GM18909 (cell line): ENCODE measurements around the gene SPATA6.
"Not testable (repeated sequence)": the region's sequence is repeated elsewhere in the genome, so short reads cannot be mapped to it uniquely, and the experiment has no call there.

ENCODE experiments used
- ATAC-seq: cut with Tn5 transposase; IDR thresholded peaks from one replicate; pipeline ENCODE4 v1.9.1; 2021; ENCODE audit warnings: mild to moderate bottlenecking; ENCODE audit not compliant: unreplicated experiment, poor library complexity

Gene SPATA6

DNA sequence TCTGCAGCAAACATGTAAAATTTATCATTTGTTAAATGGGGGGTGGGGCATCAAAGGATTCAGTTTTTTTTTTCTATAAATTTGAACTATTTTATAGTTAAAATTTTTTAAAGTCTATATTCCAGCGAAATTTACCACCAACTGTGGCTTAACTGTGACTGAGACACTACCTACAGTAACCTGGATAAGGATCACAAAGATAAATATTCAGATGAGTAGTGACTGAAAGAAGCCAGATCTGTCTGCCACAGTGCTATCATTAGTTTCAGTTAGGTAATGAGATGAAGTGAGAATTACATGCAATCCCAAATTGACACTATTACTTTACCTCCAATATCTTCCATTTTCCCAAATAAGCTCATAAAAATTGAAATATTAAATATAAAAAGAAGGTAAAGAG lies 5.4 kb downstream of the SPATA6 start:
- no peak for ATAC-seq

DNA sequence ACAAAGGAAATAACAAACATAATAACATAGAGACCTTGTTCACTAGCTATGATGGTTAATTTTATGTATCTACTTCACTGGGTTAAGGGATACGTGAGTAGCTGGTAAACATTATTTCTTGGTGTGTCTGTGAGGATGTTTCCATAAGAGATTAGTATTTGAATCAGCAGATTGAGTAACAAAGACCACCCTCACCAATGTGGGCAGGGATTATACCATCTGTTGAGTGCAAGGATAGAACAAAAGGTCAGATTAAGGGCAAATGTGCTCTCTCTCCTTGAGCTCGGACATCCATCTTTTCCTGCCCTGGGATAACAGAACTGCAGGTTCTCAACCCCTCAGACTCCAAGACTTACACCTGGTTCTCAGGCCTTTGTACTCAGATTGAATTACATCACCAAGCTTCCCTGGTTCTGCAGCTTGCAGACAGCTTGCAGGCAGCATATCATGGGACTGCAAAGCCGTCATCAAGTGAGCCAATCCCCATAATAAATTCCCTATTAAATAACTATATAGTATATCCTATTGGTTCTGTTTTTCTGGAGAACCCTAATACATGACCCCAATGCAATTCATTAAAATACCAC lies 9.2 kb downstream of the SPATA6 start:
- no peak for ATAC-seq

DNA sequence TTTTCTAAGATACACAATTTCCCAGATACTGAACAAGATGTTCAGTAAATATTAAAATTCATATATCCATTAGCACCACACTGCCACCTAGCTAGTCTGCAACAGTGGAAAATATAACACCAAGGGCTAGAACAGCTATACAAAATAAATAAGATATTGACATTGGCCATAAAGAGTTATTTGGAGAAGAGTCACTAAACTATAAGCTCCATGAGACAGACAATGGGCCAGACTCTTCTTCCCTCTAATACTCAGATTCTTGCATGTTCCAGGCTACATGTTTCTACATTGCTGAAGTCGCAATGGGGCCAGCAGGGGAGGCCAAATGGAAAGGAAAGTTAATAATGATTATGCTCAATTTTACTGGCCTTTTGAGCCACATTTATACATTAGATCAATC lies 21.5 kb downstream of the SPATA6 start:
- ATAC-seq = no peak

DNA sequence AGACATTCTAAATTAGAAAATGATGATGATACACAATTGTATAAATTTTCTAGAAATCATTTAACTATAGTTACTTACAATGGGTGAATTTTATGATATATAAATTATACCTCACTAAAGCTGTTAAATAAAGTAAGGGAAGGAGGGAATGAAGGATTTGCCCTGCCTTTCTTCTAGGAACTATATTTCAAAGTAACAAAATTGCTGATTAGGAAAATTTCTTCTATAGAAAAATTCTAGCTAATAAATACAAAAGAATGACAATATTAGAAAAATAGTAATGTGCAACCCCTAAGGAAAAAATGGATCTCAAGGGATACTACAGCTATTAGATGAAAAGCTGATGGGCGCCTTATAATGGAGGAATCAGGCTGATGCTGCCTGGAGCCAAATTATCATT lies 23.1 kb downstream of the SPATA6 start:
- ATAC-seq = no peak

DNA sequence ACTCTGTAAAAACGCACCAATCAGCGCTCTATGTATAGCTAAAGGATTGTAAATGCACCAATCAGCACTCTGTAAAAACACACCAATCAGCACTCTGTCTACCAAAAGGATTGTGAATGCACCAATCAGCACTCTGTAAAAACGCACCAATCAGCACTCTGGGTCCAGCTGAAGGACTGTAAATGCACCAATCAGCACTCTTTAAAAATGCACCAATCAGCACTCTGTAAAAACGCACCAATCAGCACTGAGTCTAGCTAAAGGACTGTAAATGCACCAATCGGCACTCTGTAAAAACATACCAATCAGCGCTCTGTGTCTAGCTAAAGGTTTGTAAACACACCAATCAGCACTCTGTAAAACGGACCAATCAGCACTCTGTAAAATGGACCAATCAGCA lies 27.8 kb downstream of the SPATA6 start:
- not testable (repeated sequence) for ATAC-seq

DNA sequence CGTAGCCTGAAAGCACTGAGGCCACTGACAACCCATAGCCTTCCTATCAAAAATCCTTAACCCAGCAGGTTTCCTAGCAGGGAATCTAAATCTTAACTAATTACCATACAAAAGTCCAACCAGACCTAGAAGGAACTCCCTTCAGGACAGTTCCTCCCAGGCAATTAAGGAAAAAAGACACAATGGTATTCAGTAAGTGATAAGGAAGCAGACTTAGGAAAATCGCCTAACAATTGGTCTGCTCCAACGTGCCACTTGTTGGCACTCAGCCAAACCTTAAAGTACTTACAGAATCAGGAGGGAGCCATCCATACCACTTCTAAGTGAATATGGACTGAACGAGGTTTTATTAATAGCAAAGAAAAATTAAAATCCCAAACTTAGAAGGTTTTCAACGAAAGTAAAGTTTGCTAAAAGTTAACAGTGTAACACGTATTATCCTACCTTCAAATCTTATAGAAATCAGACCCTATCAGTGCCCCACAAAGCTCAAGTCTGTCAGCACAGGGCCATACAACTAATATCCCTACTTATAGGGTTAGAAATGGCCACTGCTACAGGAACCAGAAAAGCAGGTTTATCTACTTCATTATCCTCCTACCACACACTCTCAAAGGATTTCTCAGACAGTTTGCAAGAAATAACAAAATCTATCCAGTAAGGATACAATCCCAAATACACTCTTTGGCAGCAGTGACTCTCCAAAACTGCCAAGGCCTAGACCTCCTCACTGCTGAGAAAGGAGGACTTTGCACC lies 29.0 kb downstream of the SPATA6 start:
- no peak for ATAC-seq

DNA sequence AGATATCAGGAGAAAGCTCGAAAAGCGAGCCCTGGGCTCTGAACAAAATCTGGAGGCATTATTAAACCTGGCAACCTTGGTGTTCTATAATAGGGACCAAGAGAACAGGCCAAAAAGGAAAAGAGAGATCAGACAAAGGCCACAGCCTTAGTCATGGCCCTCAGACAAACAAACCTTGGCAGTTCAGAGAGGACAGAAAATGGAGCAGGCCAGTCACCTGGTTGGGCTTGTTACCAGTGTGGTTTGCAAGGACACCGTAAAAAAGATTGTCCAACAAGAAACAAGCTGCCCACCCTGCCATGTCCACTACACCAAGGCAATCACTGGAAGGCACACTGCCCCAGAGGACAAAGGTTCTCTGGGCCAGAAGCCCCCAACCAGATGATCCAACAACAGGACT lies 31.2 kb downstream of the SPATA6 start:
- ATAC-seq = not testable (repeated sequence)

DNA sequence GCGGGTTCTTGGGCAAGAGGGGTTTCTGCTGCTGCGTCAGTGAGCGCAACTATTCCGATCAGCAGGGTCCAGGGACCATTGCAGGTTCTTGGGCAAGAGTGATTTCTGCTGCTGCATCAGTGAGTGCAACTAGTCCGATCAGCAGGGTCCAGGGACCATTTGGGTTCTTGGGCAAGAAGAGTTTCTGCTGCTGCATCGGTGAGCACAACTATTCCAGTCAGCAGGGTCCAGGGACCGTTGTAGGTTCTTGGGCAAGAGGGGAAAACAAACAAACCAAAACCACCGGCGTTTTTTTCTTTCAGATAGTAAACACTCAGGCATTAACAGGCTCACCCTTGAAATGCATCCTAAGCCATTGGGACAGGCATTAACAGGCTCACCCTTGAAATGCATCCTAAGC lies 32.6 kb downstream of the SPATA6 start:
- ATAC-seq = no peak

DNA sequence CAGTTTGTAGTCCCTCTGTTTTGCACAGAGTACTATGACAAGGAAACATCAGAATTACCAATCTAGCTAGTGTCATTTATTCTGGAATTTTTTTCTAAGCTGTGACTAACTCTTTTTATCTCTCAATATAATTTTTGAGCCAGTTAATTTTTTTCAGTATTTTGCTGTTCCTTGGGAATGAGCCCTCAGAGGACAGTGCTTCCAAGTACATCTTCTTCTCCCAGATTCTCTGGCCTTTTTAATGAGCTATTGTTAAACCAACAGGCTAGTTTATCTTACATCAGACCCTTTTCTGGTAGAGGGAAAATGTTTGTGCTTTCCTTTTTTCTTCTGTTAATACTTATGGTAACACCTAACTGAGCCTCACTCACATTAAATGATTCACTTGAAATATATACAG lies 34.6 kb downstream of the SPATA6 start:
- ATAC-seq = not testable (repeated sequence)

DNA sequence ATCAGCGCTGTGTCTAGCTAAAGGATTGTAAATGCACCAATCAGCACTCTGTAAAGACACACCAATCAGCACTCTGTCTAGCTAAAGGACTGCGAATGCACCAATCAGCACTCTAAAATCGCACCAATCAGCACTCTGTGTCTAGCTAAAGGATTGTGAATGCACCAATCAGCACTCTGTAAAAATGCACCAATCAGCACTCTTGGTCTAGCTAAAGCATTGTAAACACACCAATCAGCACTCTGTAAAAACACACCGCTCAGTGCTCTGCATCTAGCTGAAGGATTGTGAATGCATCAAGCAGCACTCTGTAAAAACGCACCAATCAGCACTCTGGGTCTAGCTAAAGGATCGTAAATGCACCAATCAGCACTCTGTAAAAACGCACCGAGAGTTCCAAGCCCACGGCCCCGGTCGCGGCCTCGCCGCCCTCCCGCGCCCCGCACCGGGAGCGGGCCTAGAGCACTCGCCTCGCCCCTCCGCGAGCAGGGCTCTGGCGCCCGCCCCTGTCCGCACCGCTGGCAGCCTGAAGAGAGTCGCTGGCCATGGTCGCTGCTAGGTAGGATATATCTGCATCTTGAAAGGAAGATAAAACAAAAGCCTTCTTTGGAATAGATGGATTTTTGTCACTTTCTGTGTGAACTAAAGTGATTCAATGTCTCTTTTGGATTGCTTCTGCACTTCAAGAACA lies 36.5 kb downstream of the SPATA6 start:
- not testable (repeated sequence) for ATAC-seq

DNA sequence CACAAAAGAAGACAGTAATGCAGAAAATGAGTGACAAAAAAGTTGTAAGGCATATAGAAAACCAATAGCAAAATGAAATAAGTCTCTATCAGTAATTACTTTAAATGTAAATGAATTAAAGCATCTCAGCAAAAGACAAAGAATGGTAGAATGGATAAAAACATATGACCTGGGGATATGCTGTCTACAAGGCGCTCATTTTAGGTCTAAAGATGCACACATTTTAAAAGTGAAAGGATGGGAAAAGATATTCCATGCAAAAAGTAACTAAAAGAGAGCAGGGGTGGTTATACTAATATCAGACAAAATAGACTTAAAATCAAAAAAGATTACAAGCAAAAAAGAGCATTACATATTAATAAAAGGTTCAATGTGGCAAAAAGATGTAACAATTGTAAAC lies 41.2 kb downstream of the SPATA6 start:
- no peak for ATAC-seq

DNA sequence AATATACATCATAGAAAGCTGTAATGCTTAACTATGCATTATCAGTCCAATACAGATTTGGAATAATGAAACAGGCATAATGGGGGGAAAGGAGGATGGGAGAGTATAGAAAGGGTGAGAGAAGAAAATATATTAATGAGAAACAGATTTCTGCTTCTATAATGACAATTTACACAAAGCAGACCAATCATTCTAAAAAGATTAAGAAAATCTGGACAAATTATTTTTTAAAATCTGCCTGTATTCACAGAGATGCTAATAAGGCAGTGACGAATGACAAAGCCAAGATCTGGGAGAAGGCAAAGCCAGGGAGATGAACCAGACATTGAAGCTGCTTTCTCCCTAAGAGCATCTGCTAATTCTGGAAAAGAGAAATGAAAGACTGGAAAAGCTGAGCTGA lies 50.0 kb downstream of the SPATA6 start:
- ATAC-seq = no peak

DNA sequence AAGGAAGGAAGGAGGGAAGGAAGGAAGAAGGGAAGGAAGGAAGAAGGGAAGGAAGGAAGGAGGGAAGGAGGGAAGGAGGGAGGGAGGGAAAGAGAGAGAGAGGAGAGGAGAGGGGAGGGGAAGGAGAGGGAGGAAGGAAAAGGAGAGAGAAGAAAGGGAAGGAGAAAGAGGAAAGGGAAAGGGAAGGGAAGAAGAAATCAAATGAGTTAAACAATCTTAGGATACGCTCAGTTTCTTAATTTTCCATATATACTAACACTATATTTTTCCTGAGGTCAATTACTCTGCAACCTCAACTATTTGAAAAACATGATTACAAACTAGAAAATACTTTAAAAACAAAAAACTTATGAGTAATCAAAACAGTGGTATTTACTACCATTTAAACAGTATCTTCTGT lies 53.3 kb downstream of the SPATA6 start:
- no peak for ATAC-seq

DNA sequence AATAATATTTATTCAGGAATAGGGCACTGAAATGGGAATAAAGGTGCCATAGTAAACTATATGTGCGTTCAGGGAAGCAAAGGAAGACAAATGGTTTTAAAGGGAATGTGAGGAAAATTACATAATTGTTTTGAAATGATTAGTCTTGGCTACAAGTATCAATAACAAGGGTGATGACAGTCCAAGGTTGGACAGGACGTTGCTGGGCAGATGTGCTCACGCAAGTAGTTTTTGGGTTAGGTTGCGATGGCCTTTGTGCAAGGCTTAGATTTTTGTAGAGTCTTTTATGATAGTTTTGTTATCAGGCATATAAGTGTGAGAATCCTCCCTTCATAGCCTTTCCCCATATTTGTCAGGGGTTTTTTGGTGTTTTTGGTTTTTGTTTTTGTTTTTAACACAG lies 57.0 kb downstream of the SPATA6 start:
- ATAC-seq = no peak

DNA sequence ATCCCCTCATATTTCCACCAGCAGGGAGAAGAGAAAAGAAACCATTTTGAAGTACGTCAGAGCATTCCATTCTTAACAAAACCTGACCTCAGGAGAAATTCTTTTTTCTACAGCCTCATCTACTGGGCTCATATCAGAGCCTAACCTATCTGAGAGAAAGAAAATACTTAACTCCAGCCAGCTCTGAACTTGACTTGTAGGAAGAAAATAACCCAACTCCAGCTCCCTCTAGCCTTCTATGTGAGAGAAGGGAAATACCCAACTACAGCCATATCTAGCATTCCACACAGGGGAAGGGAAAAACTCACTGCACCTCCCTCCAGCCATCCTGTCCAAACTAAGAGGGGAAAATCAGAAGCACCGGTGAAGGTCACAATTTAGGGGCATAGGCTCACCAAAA lies 57.7 kb downstream of the SPATA6 start:
- no peak for ATAC-seq

DNA sequence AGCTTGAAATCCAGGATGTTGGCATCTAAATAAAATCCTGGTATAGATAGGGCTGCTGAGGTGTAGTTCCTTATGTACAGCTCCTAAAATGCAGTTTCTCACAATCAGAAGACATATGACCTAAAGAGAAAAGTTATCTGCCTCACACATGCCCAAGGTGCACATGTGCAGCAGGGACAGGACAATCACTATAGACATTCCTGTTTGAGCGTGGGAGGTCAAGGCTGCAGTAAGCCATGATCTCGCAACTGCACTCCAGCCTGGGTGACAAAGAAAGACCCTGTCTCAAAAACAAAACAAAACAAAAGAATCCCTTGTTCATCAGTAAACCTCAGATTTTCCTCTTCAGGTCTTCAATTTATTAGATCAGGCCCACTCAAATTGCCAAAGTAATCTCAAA lies 66.1 kb downstream of the SPATA6 start:
- no peak for ATAC-seq

DNA sequence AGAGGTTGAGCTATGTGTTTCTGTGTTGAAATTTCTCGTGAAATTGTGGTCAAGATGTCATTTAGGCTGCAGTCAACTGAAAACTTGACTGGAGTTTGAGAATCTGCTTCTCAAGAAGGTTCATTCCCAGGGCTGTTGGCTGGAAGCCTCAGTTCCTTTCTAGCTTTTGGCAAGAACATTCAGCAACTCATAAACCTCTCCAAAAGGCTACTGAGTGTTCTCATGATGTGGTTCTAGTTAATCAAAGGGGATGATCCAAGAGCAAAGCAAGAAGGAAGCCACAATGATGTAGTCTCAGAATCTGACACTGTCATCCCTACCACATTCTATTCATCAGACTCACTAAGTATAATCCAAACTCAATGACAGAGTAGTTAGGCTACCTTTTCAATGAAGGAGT lies 66.6 kb downstream of the SPATA6 start:
- no peak for ATAC-seq

DNA sequence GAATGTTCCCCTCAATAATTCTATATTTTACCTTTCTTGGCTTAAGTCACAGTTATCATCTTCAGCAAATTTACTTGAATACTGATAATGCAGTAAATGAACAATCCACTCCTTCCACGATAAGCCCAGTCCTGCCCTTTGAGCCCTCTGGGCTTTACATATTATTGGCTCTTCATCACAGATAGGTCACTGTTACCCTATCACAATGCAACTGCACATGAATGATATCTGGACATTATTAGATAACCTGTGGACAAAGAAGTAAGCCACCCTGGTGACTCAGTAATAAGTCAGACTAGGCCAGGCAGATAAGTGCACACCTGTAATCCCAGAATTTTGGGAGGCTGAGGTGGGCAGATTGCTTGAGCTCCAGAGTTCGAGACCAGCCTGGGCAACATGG lies 69.4 kb downstream of the SPATA6 start:
- no peak for ATAC-seq

DNA sequence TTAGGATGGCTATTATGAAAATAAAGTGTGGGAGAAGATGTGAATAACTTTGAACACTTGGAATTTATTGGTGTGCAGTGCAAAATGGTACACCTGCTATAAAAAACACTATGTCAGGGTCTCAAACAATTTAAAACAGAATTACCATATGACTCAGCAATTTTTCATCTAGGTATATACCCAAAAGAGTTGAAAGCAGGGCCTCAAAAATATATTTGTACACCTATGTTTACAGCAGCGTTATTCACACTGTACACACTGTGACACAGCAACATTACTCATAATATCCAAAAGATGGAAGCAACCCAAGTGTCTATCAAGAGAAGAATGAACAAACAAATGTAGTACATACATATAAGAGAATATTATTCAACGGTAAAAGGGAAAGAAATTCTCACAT lies 75.8 kb downstream of the SPATA6 start:
- ATAC-seq = no peak

DNA sequence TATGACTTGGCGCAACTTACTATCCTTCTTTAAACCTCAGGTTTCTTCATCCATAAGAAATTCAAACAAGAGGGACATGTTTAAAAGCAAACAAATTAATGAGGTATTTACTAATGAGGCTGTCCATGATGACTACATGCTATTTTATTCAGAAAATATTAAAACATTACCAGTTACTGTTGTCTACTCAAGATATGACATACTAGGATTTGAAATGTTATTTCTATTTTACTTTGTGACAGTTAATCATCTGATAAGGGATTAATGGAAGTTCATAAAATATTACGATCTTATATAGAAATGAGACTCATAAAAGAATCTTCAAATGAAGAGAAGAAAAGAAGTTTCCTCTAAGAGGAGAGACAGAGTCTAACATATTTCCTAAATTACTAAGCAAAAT lies 80.1 kb downstream of the SPATA6 start:
- no peak for ATAC-seq

DNA sequence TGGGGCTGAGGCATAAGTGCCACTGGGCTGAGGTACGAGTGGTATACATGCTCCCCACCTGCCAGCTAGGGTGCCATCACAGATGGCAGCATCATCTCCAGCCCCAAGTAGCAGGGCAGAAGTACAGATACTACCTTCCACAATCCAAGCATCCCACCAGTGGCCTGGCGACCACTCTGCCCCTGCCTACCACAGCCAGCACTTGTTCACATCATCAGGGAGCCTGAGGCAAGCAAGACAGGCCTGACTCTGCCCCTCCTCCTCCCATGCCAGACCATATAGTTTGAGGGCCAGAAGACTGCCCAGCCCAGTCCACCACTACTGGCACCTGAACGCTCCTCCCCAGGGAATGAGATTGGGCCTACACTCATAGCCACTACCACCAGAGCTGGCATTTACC lies 84.6 kb downstream of the SPATA6 start:
- no peak for ATAC-seq

DNA sequence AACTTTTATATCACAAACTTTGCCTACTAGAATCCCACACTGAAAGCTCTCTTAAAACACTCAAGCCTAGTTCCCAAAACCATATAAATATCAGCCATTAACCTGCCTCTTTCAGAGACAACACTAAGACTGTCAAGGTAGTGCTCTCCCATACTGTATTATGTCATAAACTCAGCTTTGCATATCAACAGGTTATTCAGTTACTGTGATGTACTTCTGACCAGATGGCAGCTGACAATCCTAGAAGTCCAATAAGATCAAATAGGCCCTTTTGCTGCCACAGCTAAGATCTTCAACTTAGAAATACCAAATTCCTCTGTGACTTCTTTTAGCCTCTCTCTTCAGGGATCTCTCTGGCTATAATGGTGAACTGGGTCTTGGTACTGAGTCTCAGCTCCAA lies 97.2 kb downstream of the SPATA6 start:
- no peak for ATAC-seq
